Measurements from ENCODE around the gene FLNB.

DNA sequence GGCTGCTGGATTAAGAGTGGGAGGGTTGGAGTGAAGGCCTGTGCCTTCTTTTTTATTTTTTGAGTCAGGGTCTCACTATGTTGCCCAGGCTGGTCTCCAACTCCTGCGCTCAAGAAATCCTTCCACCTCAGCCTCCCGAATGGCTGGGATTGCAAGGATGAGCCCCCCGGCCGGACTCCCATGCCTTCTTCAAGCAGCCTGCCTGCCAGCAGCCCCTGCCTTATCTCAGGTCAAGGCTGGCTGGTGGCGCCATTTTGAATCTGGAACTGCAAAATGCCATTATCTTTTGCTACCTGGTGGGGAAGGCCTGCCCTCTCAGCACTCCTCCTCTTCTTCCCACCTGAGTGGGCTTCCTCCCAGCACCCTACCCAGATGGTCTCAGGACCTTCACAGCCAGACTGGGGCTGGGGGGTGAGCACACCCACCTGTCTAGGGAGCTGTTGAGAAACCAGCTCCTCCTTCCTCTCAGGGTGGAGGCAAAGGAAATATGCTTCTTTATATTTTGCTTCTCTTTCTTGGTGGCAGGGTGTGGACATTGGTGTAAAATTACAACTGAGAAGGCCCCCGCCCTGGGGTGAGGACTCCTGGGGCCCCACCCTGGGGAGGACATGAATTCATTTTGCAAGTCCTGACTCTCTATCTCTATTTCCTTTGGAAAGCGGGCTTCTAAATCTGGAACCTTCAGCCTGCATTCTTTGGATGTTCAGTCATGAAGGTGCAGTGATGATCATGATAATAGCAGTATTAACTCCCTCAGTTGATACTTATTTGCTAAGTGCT is 7.7 kb upstream of the FLNB start:
- TF ChIP-seq, protein P1, sequence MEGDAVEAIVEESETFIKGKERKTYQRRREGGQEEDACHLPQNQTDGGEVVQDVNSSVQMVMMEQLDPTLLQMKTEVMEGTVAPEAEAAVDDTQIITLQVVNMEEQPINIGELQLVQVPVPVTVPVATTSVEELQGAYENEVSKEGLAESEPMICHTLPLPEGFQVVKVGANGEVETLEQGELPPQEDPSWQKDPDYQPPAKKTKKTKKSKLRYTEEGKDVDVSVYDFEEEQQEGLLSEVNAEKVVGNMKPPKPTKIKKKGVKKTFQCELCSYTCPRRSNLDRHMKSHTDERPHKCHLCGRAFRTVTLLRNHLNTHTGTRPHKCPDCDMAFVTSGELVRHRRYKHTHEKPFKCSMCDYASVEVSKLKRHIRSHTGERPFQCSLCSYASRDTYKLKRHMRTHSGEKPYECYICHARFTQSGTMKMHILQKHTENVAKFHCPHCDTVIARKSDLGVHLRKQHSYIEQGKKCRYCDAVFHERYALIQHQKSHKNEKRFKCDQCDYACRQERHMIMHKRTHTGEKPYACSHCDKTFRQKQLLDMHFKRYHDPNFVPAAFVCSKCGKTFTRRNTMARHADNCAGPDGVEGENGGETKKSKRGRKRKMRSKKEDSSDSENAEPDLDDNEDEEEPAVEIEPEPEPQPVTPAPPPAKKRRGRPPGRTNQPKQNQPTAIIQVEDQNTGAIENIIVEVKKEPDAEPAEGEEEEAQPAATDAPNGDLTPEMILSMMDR (IDR thresholded peaks at IDR 0.05; ENCODE audit: low read length), result no peak
- TF ChIP-seq EZH2phosphoT487 (IDR thresholded peaks at IDR 0.05; ENCODE audit: low read length), result no peak
